HCT116 (cell line): Measurements from ENCODE around the gene EFR3B. TPM values are rescaled to one million over a fixed set of nuclear protein-coding genes. Genes with fewer than 3 reads are reported as not detected.

Experiments used
- ATAC-seq: fragments of 200-7000 bp; cut with Tn5 transposase; 2 replicates; pipeline ENCODE4 v1.9.1; 2020; ENCODE audit warnings: mild to moderate bottlenecking, moderate library complexity
- BruUV-seq: library from RNA; stranded (reverse); fragments of 400-500 nt; replicated peaks from 2 replicates; lab custom pipeline; 2021; lab: Mats Ljungman, UMichigan
- CTCF ChIA-PET: fragments of 300-600 bp; sonication (Branson Sonifier 250); formaldehyde crosslinking; loops from one replicate; lab custom pipeline; 2021; ENCODE audit warnings: antibody characterized with exemption; lab: Charles Lee
- POLR2A ChIA-PET: fragments of 300-600, 350-600 bp; sonication (Branson Sonifier 250); formaldehyde crosslinking; loops from one replicate; lab custom pipeline; 2021; ENCODE audit warnings: antibody characterized with exemption; lab: Charles Lee
- RAD21 ChIA-PET, 2 experiments: fragments of 300-600 bp; sonication (Branson Sonifier 250); formaldehyde crosslinking; loops; one replicate each; lab custom pipeline; 2023; ENCODE audit warnings: low total read pairs in 2 of 2; ENCODE audit not compliant: uncharacterized antibody in 2 of 2, unreplicated experiment in 2 of 2, low non-redundant PET in 1 of 2; lab: Charles Lee
- DNase-seq: peaks from one replicate; pipeline ENCODE4 v3.0.0-alpha.2; 2010; ENCODE audit warnings: low read depth, low spot score
- H2AFZ ChIP-seq: fragments of 200-600 bp; shearing (Covaris generic), sonication (generic); 2 replicates; pipeline ENCODE4 v1.6.1; 2017; ENCODE audit warnings: low read depth, mixed run types, mixed read lengths, antibody characterized with exemption, low read length; ENCODE audit not compliant: poor library complexity, severe bottlenecking
- H3K27ac ChIP-seq: 2 replicates; pipeline ENCODE4 v1.5.1; 2012; ENCODE audit warnings: low read depth, low read length
- H3K27me3 ChIP-seq: fragments of 200-600 bp; sonication (generic); 2 replicates; pipeline ENCODE4 v1.6.1; 2016; ENCODE audit warnings: mixed run types, low read length, mixed read lengths; ENCODE audit not compliant: insufficient read depth
- H3K36me3 ChIP-seq, 2 experiments: fragments of 200-500 bp in 1 of 2; fragments of 200-600 bp in 1 of 2; sonication (Bioruptor generic) in 1 of 2; sonication (generic) in 1 of 2; 2 replicates each; pipeline versions ENCODE4 v1.5.1 to v1.6.1; 2014 to 2016; ENCODE audit warnings: low read length in 2 of 2, inconsistent platforms in 1 of 2, mixed read lengths in 1 of 2, mixed run types in 1 of 2; ENCODE audit not compliant: insufficient read depth in 2 of 2, control insufficient read depth in 1 of 2
- H3K4me1 ChIP-seq, 2 experiments: fragments of 200-600 bp in 1 of 2; sonication (generic) in 1 of 2; 2 replicates each; pipeline versions ENCODE4 v1.5.1 to v1.6.1; 2012 to 2017; ENCODE audit warnings: low read length in 2 of 2, inconsistent platforms in 1 of 2, mild to moderate bottlenecking in 1 of 2, mixed read lengths in 1 of 2, mixed run types in 1 of 2, moderate library complexity in 1 of 2; ENCODE audit not compliant: insufficient read depth in 2 of 2, control insufficient read depth in 1 of 2
- H3K4me2 ChIP-seq: fragments of 200-600 bp; sonication (generic); 2 replicates; pipeline ENCODE4 v1.6.1; 2017; ENCODE audit warnings: mixed run types, low read length, mixed read lengths
- H3K4me3 ChIP-seq, 2 experiments: fragments of 200-600 bp in 1 of 2; sonication (generic) in 1 of 2; replicated peaks in 1 of 2; 2 replicates each; pipeline ENCODE4 v1.5.1; 2011 to 2016; ENCODE audit warnings: low read length in 2 of 2, control low read depth in 1 of 2, low read depth in 1 of 2, mild to moderate bottlenecking in 1 of 2, mixed read lengths in 1 of 2, mixed run types in 1 of 2
- H3K79me2 ChIP-seq: fragments of 200-600 bp; sonication (generic); 2 replicates; pipeline ENCODE4 v1.6.1; 2017; ENCODE audit warnings: mild to moderate bottlenecking, mixed run types, low read length, moderate library complexity, mixed read lengths; ENCODE audit not compliant: insufficient read depth
- H3K9ac ChIP-seq: fragments of 200-600 bp; sonication (generic); 2 replicates; pipeline ENCODE4 v1.6.1; 2016; ENCODE audit warnings: low read length, mixed read lengths
- H3K9me2 ChIP-seq: fragments of 200-600 bp; sonication (generic), shearing (Covaris generic); 2 replicates; pipeline ENCODE4 v1.6.1; 2017; ENCODE audit warnings: mixed run types, mild to moderate bottlenecking, moderate library complexity; ENCODE audit not compliant: insufficient read depth
- H3K9me3 ChIP-seq, 2 experiments: fragments of 200-500 bp in 1 of 2; fragments of 200-600 bp in 1 of 2; sonication (Bioruptor generic) in 1 of 2; sonication (generic) in 1 of 2; 2 replicates each; pipeline ENCODE4 v1.6.1; 2014 to 2017; ENCODE audit warnings: low read length in 2 of 2, mixed read lengths in 2 of 2, inconsistent platforms in 1 of 2, low read depth in 1 of 2, mild to moderate bottlenecking in 1 of 2, mixed run types in 1 of 2, moderate library complexity in 1 of 2; ENCODE audit not compliant: control insufficient read depth in 1 of 2, insufficient read depth in 1 of 2
- H4K20me1 ChIP-seq: fragments of 200-600 bp; sonication (generic), shearing (Covaris generic); 2 replicates; pipeline ENCODE4 v1.6.1; 2017; ENCODE audit warnings: mixed run types, mild to moderate bottlenecking, moderate library complexity; ENCODE audit not compliant: insufficient read depth
- CEBPB ChIP-seq: IDR thresholded peaks from 2 replicates; pipeline ENCODE4 v1.6.1; 2012; ENCODE audit warnings: low read depth
- EGR1 ChIP-seq: IDR thresholded peaks from 2 replicates; pipeline ENCODE4 v1.6.1; 2012; ENCODE audit warnings: low read depth
- ELF1 ChIP-seq: IDR thresholded peaks from 2 replicates; pipeline ENCODE4 v1.6.1; 2012; ENCODE audit warnings: low read depth, borderline replicate concordance
- EZH2 ChIP-seq: fragments of 200-600 bp; sonication (generic); IDR thresholded peaks from 2 replicates; pipeline ENCODE4 v1.6.1; 2017; ENCODE audit warnings: antibody characterized with exemption, mixed run types
- EZH2phosphoT487 ChIP-seq: fragments of 200-600 bp; IDR thresholded peaks from 2 replicates; pipeline ENCODE4 v1.6.1; 2018; ENCODE audit warnings: antibody characterized with exemption, borderline replicate concordance
- FOSL1 ChIP-seq: IDR thresholded peaks from 2 replicates; pipeline ENCODE4 v1.6.1; 2012; ENCODE audit warnings: low read depth
- JUND ChIP-seq: IDR thresholded peaks from 2 replicates; pipeline ENCODE4 v1.6.1; 2012
- POLR2A ChIP-seq: IDR thresholded peaks from 2 replicates; pipeline ENCODE4 v1.7.0; 2011; ENCODE audit warnings: borderline replicate concordance; ENCODE audit not compliant: insufficient read depth, insufficient read length; ENCODE audit errors: extremely low read depth
- POLR2AphosphoS5 ChIP-seq: IDR thresholded peaks from 2 replicates; pipeline ENCODE4 v1.6.1; 2011; ENCODE audit warnings: mild to moderate bottlenecking, low read depth, low read length, moderate library complexity
- SIN3A ChIP-seq: IDR thresholded peaks from 2 replicates; pipeline ENCODE4 v1.6.1; 2012; ENCODE audit warnings: low read depth
- SP1 ChIP-seq: IDR thresholded peaks from 2 replicates; pipeline ENCODE4 v1.6.1; 2012; ENCODE audit warnings: low read depth
- SRF ChIP-seq: IDR thresholded peaks from 2 replicates; pipeline ENCODE4 v1.6.1; 2012; ENCODE audit warnings: low read depth
- TCF7L2 ChIP-seq: IDR thresholded peaks from 2 replicates; pipeline ENCODE4 v1.7.0; 2011; ENCODE audit warnings: borderline replicate concordance, inconsistent platforms; ENCODE audit not compliant: insufficient read depth, insufficient read length; ENCODE audit errors: extremely low read depth
- ZFX ChIP-seq: fragments of 450-650 bp; IDR thresholded peaks from 2 replicates; pipeline ENCODE4 v1.6.1; 2017
- ZNF274 ChIP-seq: fragments of 200-500 bp; sonication (Bioruptor generic); IDR thresholded peaks from 2 replicates; pipeline ENCODE4 v1.6.1; 2014; ENCODE audit warnings: mild to moderate bottlenecking, low read depth, low read length, inconsistent platforms
- intact Hi-C: fragments of 100-400 bp; cut with micrococcal nuclease; formaldehyde crosslinking; loops from 2 replicates; pipeline ENCODE4 v1.10.0; 2022
- total RNA-seq: library from RNA; stranded (reverse); gene quantifications from one replicate; pipeline ENCODE4 v1.2.1, GENCODE V29; 2021; ENCODE audit not compliant: unreplicated experiment
- TF ChIP-seq, protein P1 (sequence below), 3 experiments: fragments of 200-600 bp in 1 of 3; sonication (generic) in 1 of 3; IDR thresholded peaks in 2 of 3; conservative IDR thresholded peaks in 1 of 3; 2 replicates each; pipeline ENCODE4 v1.5.1; 2012 to 2017; ENCODE audit warnings: low read depth in 2 of 3, low read length in 2 of 3, antibody characterized with exemption in 1 of 3, borderline replicate concordance in 1 of 3, control low read depth in 1 of 3, mild to moderate bottlenecking in 1 of 3, mixed read lengths in 1 of 3, mixed run types in 1 of 3, moderate library complexity in 1 of 3; ENCODE audit not compliant: insufficient read depth in 1 of 3
- TF ChIP-seq, protein P2 (sequence below): IDR thresholded peaks from 2 replicates; pipeline ENCODE4 v1.6.1; 2012
- TF ChIP-seq, protein P3 (sequence below): IDR thresholded peaks from 2 replicates; pipeline ENCODE4 v1.6.1; 2012

EFR3B gene
- total RNA-seq, 1 experiment from 2014 or later = 0.96 TPM

DNA sequence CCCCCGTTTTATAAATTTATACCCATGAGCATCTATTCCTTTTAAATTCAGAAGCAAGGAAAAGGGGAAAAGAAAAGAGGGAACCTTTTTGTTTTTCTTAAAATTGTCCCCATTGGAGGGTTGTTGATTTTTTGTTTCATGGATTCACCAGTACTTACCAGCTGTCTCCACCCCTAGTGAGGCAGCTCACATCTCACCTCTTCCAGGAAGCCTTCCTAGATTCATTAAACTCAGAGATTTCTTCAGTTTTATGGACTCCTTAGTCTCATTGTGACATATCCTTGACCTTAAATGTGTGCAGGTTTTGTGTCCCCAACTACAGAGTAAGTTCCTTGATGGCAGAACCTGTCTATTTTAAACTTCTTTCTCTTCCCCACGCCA lies 35.9 kb downstream of the EFR3B start:
- peaks cover 41% of the 10 kb centered on the region for H3K27me3 ChIP-seq
- POLR2A ChIA-PET = no interaction called here
- intact Hi-C loops = no loop called here

More for the DNA sequence above, 35.9 kb downstream of the EFR3B start:
- ChIA-PET RAD21 (no interaction called here), CTCF (no interaction called here)
- no peaks in the 10 kb centered on the region for H3K79me2 ChIP-seq
- DNase-seq = no peak
- no peak for TF ChIP-seq TCF7L2
- no peak for TF ChIP-seq SIN3A
- TF ChIP-seq ZFX = no peak
- TF ChIP-seq ZNF274 = no peak
- no peak for TF ChIP-seq ELF1
- no peak for TF ChIP-seq POLR2A
- no peak for TF ChIP-seq FOSL1
- TF ChIP-seq EZH2 = no peak
- no peak for TF ChIP-seq JUND
- TF ChIP-seq POLR2AphosphoS5 = no peak
- TF ChIP-seq EZH2phosphoT487 = no peak
- TF ChIP-seq EGR1 = no peak
- TF ChIP-seq, protein P1, sequence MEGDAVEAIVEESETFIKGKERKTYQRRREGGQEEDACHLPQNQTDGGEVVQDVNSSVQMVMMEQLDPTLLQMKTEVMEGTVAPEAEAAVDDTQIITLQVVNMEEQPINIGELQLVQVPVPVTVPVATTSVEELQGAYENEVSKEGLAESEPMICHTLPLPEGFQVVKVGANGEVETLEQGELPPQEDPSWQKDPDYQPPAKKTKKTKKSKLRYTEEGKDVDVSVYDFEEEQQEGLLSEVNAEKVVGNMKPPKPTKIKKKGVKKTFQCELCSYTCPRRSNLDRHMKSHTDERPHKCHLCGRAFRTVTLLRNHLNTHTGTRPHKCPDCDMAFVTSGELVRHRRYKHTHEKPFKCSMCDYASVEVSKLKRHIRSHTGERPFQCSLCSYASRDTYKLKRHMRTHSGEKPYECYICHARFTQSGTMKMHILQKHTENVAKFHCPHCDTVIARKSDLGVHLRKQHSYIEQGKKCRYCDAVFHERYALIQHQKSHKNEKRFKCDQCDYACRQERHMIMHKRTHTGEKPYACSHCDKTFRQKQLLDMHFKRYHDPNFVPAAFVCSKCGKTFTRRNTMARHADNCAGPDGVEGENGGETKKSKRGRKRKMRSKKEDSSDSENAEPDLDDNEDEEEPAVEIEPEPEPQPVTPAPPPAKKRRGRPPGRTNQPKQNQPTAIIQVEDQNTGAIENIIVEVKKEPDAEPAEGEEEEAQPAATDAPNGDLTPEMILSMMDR (IDR thresholded peaks at IDR 0.05 in 2 of 3, conservative IDR thresholded peaks at IDR 0.05 in 1 of 3; ENCODE audit: borderline replicate concordance in 1 of 3, insufficient read depth in 1 of 3, low read depth in 2 of 3, low read length in 2 of 3) = no peak
- TF ChIP-seq, protein P2, sequence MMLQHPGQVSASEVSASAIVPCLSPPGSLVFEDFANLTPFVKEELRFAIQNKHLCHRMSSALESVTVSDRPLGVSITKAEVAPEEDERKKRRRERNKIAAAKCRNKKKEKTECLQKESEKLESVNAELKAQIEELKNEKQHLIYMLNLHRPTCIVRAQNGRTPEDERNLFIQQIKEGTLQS = no peak
- no peak for TF ChIP-seq CEBPB
- no peak for TF ChIP-seq SP1
- TF ChIP-seq, protein P3, sequence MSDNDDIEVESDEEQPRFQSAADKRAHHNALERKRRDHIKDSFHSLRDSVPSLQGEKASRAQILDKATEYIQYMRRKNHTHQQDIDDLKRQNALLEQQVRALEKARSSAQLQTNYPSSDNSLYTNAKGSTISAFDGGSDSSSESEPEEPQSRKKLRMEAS = no peak
- no peak for TF ChIP-seq SRF
- no peak for ATAC-seq
- H3K9me3 ChIP-seq = no peaks in the 10 kb centered on the region
- H3K9ac ChIP-seq = no peak overlapping the region
- no peaks in the 10 kb centered on the region for H3K36me3 ChIP-seq
- no peaks in the 10 kb centered on the region for H3K9me2 ChIP-seq
- peak overlapping the region; percentile 65 for H3K4me2 ChIP-seq
- H3K4me1 ChIP-seq = peaks cover 19 to 20% of the 10 kb centered on the region in 2 experiments
- H2AFZ ChIP-seq = peak overlapping the region; percentile 34
- H3K4me3 ChIP-seq = no peak overlapping the region
- no TSS peak for BruUV-seq
- H4K20me1 ChIP-seq = no peaks in the 10 kb centered on the region
- no peak overlapping the region for H3K27ac ChIP-seq
